Measurements from ENCODE around the gene GPR61.
A peak's percentile ranks its signal among the peaks of the same experiment; 100 is the strongest.

Gene GPR61

DNA sequence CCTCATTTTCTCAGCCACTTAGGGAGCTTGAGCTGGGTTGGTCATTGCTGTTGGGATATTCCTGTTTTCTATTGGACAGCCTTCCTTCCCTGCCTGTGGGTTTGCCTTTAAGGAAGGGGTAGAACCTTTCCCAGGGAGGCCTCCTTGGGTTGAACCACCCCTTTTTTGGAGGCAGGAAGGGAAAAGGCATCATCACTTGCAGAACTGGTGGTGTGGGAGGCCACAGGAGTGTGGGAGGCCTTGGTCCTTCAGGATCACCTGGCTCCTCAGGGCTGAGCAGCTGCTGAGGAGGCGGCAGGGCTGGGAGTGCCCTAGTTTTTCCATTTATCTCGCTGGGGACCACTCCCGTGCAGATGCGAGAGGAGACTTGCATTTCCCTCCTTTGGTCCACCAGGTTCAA, 46.4 kb upstream of the GPR61 start:
- H3K4me2 ChIP-seq (ENCODE audit: low read length), result no peak overlapping the region
- no peaks in the 10 kb centered on the region for H3K36me3 ChIP-seq (ENCODE audit: control insufficient read depth, insufficient read depth, low read length)
- peak overlapping the region; percentile 90 for H2AFZ ChIP-seq
- TF ChIP-seq, protein P1, sequence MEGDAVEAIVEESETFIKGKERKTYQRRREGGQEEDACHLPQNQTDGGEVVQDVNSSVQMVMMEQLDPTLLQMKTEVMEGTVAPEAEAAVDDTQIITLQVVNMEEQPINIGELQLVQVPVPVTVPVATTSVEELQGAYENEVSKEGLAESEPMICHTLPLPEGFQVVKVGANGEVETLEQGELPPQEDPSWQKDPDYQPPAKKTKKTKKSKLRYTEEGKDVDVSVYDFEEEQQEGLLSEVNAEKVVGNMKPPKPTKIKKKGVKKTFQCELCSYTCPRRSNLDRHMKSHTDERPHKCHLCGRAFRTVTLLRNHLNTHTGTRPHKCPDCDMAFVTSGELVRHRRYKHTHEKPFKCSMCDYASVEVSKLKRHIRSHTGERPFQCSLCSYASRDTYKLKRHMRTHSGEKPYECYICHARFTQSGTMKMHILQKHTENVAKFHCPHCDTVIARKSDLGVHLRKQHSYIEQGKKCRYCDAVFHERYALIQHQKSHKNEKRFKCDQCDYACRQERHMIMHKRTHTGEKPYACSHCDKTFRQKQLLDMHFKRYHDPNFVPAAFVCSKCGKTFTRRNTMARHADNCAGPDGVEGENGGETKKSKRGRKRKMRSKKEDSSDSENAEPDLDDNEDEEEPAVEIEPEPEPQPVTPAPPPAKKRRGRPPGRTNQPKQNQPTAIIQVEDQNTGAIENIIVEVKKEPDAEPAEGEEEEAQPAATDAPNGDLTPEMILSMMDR (IDR thresholded peaks at IDR 0.05), result no peak
- no peaks in the 10 kb centered on the region for H3K9me3 ChIP-seq (ENCODE audit: control insufficient read depth, low read length)
- no peaks in the 10 kb centered on the region for H3K79me2 ChIP-seq
- H3K9ac ChIP-seq, result no peak overlapping the region
- no peaks in the 10 kb centered on the region for H3K4me1 ChIP-seq
- no peak overlapping the region for H3K27ac ChIP-seq
- H3K27me3 ChIP-seq (ENCODE audit: control insufficient read depth, insufficient read depth, low read length), result no peaks in the 10 kb centered on the region
- H3K4me3 ChIP-seq (ENCODE audit: low read depth, low read length), result no peak overlapping the region

DNA sequence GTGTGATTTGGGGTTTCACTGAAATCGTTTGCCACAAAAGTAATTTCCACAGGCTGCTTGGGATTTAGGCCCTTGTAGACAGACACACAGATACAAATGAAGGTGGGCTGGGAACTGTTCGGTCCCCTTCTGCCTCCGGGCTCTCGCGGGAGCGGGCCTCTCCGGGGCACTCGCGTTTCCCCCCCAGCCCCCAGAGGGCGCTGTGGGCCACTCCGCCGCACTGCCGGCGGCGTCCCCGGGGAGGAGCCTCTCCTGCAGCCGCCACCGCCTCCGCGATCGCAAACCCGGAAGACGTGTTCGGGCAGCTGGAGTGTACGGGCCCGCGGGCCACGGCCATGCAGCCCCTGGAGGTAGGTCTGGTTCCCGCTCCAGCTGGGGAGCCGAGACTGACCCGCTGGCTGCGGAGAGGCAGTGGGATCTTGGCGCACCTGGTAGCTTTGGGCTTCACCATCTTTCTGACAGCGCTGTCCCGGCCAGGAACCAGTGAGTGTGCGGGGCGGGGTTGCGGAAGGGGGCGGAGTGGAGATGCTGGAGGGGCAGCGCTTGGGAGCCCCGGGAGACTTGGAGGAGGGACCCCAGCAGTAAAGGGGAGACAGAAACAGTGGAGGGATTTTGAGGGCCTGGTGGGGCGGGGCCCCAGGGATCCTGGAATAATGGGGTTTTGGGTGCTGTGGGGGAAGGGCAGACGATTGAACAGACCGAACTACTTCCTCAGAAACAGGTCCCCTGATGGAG, 45.7 kb upstream of the GPR61 start, which contains the start of gene CYB561D1:
Gene CYB561D1 (plus strand): TSS at position 290 of the 735 bp plus-strand sequence. CDS start 46 bp downstream, at position 336.
- H3K27me3 ChIP-seq (ENCODE audit: control insufficient read depth, insufficient read depth, low read length), result no peaks in the 10 kb centered on the region
- no peaks in the 10 kb centered on the region for H3K9me3 ChIP-seq (ENCODE audit: control insufficient read depth, low read length)
- H3K4me3 ChIP-seq (ENCODE audit: low read depth, low read length), result peak within 1 kb of the TSS; percentile 84
- H2AFZ ChIP-seq, result peak within 1 kb of the TSS; percentile 90
- H3K9ac ChIP-seq, result no peak within 1 kb of the TSS
- peak within 1 kb of the TSS; percentile 68 for H3K27ac ChIP-seq
- H3K4me1 ChIP-seq, result no peaks in the 10 kb centered on the region
- TF ChIP-seq, protein P1 (IDR thresholded peaks at IDR 0.05), result peak; percentile 88
- no peaks in the 10 kb centered on the region for H3K79me2 ChIP-seq
- H3K36me3 ChIP-seq (ENCODE audit: control insufficient read depth, insufficient read depth, low read length), result no peaks in the 10 kb centered on the region
- H3K4me2 ChIP-seq (ENCODE audit: low read length), result peak within 1 kb of the TSS; percentile 74

- Histone ChIP-seq H3K27me3 (ENCODE audit: control insufficient read depth, insufficient read depth, low read length) (no peaks in the 10 kb centered on the region), H3K36me3 (ENCODE audit: control insufficient read depth, insufficient read depth, low read length) (no peaks in the 10 kb centered on the region), H3K4me2 (ENCODE audit: low read length) (no peak overlapping the region), H3K4me3 (ENCODE audit: low read depth, low read length) (no peak overlapping the region), H3K27ac (no peak overlapping the region), H2AFZ (no peak overlapping the region), H3K9me3 (ENCODE audit: control insufficient read depth, low read length) (no peaks in the 10 kb centered on the region), H3K79me2 (no peaks in the 10 kb centered on the region), H3K9ac (no peak overlapping the region), H3K4me1 (no peaks in the 10 kb centered on the region)
- TF ChIP-seq, protein P1 (IDR thresholded peaks at IDR 0.05), result no peak
Measured at GRCh38 chr1:109495738-109496137, 43.9 kb upstream of the GPR61 start.

DNA sequence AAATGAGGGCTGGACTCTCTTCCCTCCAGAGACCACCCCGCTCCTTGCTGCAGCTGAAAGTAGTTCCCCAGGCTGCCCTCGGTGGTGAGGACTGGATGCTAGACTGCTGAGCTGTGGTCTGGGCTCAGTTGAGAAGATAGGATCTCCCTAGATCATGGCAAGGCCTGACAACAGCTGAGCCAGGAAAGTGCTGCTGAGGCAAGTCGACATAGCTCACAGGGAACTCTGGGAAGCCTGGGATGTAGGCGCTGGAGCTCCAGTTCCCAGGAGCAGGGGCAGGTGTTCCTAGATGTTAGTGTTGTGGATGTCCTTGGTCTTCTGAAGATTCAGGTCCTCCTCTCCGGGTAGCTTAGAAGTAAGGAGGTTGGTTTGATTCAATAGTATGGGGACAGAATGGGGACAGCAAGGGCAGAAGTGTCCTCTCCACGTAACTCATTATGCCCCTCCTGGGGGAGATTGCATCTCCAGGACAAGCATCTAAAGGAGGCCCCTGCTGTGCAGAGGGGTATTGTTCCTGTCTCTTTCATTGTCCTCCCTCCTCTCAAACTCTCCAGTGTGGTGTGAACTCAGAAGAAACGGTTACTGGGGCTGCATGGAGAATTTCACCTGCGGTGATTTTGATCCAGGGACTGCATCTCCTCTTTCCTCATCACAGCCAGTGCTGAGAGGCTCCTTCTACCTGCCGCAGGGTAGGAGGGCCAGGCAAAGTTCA, 42.1 kb upstream of the GPR61 start:
- TF ChIP-seq, protein P1 (IDR thresholded peaks at IDR 0.05), result no peak
- no peaks in the 10 kb centered on the region for H3K36me3 ChIP-seq (ENCODE audit: control insufficient read depth, insufficient read depth, low read length)
- no peaks in the 10 kb centered on the region for H3K27me3 ChIP-seq (ENCODE audit: control insufficient read depth, insufficient read depth, low read length)
- H3K9me3 ChIP-seq (ENCODE audit: control insufficient read depth, low read length), result no peaks in the 10 kb centered on the region
- no peaks in the 10 kb centered on the region for H3K4me1 ChIP-seq
- no peak overlapping the region for H3K4me3 ChIP-seq (ENCODE audit: low read depth, low read length)
- H3K79me2 ChIP-seq, result no peaks in the 10 kb centered on the region
- H2AFZ ChIP-seq, result no peak overlapping the region
- H3K4me2 ChIP-seq (ENCODE audit: low read length), result no peak overlapping the region
- H3K27ac ChIP-seq, result no peak overlapping the region
- H3K9ac ChIP-seq, result no peak overlapping the region

Data from parathyroid adenoma (tissue), 2 donors.